ENCODE results near the gene FCGR2B. TPM values are rescaled to one million over a fixed set of nuclear protein-coding genes. Genes with fewer than 3 reads are reported as not detected.
A peak's percentile ranks its signal among the peaks of the same experiment; 100 is the strongest.
"Not testable (repeated sequence)": the region's sequence is repeated elsewhere in the genome, so short reads cannot be mapped to it uniquely, and the experiment has no call there.

Gene FCGR2B
- total RNA-seq (10 to 100 TPM in 1 of 2 donors, 1 to 10 TPM in 1; 8.8 to 24.1 TPM), polyA plus RNA-seq (ENCODE audit: insufficient read length in 6 of 6) (1 to 10 TPM in 1 of 6 donors, under 1 TPM in 5; 0.43 to 1.1 (median 0.62) TPM)
- long read RNA-seq, donor 1: 0 reads
- long read RNA-seq, donor 2, partial matches to known transcripts: 0 of 1 reads
- long read RNA-seq, donor 2, other reads (novel, unspliced or antisense): 0 of 1 reads
- long read RNA-seq, donor 3: 0 reads
- long read RNA-seq, donor 4, partial matches to known transcripts: 0 of 4 reads
- long read RNA-seq, donor 4, other reads (novel, unspliced or antisense): 1 of 4 reads
- long read RNA-seq, donor 5: 0 reads
- long read RNA-seq, donor 6: 0 reads
- long read RNA-seq, donor 7: 0 reads
- long read RNA-seq, donor 8: 0 reads
- long read RNA-seq, donor 9: 0 reads
- long read RNA-seq, donor 10, partial matches to known transcripts: 0 of 3 reads
- long read RNA-seq, donor 10, other reads (novel, unspliced or antisense): 1 of 3 reads
- long read RNA-seq, donor 11: 0 reads
- long read RNA-seq, donor 12: 0 reads

GRCh38 chr1:161662684-161663339 is at the start of gene FCGR2B:
Gene FCGR2B, plus strand, starts transcription at chr1:161663143. Its CDS starts 99 bp downstream, at chr1:161663242.
- H3K4me1 ChIP-seq; H3K27ac ChIP-seq; H3K27me3 ChIP-seq; H3K9me3 ChIP-seq; DNase-seq; intact Hi-C loops (cut with DNase I); H3K4me3 ChIP-seq; H3K36me3 ChIP-seq: not testable (repeated sequence)
- peak; percentile 39 for ATAC-seq

DNA sequence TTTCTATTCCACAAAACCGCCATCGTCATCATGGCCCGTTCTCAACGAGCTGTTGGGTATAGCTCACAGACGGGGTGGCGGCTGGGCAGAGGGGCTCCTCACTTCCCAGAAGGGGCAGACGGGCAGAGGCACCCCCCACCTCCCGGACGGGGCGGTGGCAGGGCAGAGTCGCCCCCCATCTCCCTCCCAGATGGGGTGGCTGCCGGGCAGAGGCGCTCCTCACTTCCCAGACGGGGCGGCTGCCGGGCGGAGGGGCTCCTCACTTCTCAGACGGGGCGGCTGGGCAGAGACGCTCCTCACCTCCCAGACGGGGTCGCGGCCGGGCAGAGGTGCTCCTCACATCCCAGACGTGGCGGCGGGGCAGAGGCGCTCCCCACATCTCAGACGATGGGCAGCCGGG is 46.5 kb upstream of the FCGR2B start:
- intact Hi-C loops (cut with DNase I); H3K9me3 ChIP-seq; ATAC-seq; H3K27ac ChIP-seq; H3K4me1 ChIP-seq; H3K36me3 ChIP-seq; H3K4me3 ChIP-seq: not testable (repeated sequence)
- peak in 1 of 4 donors; percentile 66 for DNase-seq
- H3K27me3 ChIP-seq: peaks cover 0 to 20% of the 10 kb centered on the region in 2 donors

DNA sequence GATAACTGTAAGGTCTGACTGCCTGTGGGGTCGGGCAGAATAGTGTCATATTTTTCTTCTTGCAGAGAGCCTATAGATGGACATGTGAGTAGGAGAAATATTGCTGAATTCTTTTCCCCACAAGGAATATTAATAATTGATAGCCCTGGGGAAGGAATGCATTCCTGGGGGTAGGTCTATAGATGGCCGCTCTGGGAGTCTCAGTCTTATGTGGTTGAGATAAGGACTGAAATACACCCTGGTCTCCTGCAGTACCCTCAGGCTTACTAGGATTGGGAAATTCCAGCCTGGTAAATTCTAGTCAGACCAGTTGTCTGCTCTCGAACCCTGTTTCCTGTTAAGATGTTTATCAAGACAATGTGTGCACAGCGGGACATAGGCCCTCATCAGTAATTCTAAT is 44.4 kb upstream of the FCGR2B start:
- peaks cover 0 to 11% of the 10 kb centered on the region in 2 donors for H3K4me1 ChIP-seq
- H3K27ac ChIP-seq; H3K36me3 ChIP-seq; DNase-seq; ATAC-seq; intact Hi-C loops (cut with DNase I); H3K9me3 ChIP-seq; H3K4me3 ChIP-seq: not testable (repeated sequence)
- H3K27me3 ChIP-seq: peaks cover 0 to 29% of the 10 kb centered on the region in 2 donors

DNA sequence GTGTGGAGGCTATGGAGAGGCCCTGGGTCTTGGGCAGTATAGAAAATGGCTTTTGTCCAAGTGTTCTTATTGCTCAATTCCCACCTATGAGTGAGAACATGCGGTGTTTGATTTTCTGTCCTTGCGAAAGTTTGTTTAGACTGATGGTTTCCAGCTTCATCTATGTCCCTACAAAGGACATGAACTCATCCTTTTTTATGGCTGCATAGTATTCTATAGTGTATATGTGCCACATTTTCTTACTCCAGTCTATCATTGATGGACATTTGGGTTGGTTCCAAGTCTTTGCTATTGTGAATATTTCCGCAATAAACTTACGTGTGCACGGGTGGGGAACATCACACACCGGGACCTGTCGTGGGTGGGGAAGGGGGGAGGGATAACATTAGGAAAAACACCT is 42.5 kb upstream of the FCGR2B start:
- H3K27me3 ChIP-seq: peaks cover 0 to 29% of the 10 kb centered on the region in 2 donors
- DNase-seq; ATAC-seq; H3K36me3 ChIP-seq; H3K9me3 ChIP-seq; H3K4me3 ChIP-seq; H3K27ac ChIP-seq; intact Hi-C loops (cut with DNase I): not testable (repeated sequence)
- peaks cover 0 to 11% of the 10 kb centered on the region in 2 donors for H3K4me1 ChIP-seq

GRCh38 chr1:161621181-161622000 is 41.6 kb upstream of the FCGR2B start:
- Histone ChIP-seq H3K4me1 (peaks cover 0 to 11% of the 10 kb centered on the region in 2 donors), H3K27me3 (peaks cover 0 to 29% of the 10 kb centered on the region in 2 donors), H3K27ac (peak overlapping the region in 1 of 2 donors; percentile 64), H3K4me3 (peak overlapping the region; percentile 25 to 34)
- H3K36me3 ChIP-seq; intact Hi-C loops (cut with DNase I); H3K9me3 ChIP-seq: not testable (repeated sequence)
- peak; percentile 87 for ATAC-seq
- peak; percentile 12 to 80 (median 62) for DNase-seq

DNA sequence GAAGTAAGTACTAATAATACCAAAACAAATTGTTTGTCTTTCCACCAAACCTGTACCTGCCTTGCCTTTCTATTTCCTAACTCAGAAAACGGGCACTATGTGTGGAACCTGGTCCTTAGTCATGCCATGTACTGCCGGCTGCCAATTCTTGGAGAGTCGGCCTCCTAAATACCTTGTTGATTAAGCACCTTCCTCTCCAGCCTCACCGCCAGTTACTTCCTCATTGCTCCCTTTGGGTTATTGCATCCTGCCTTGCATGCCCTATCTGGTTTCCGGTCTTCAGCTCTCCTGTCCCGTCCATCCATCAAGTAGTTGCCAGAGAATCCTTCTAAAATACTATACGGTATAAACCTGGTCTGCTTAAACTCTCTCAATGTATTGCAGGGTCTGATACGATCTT is 40.9 kb upstream of the FCGR2B start:
- DNase-seq; intact Hi-C loops (cut with DNase I); H3K9me3 ChIP-seq; H3K36me3 ChIP-seq: not testable (repeated sequence)
- peak; percentile 59 for ATAC-seq
- Histone ChIP-seq H3K4me1 (peaks cover 0 to 11% of the 10 kb centered on the region in 2 donors), H3K27me3 (peaks cover 0 to 29% of the 10 kb centered on the region in 2 donors), H3K4me3 (peak overlapping the region in 1 of 2 donors; percentile 34), H3K27ac (peak overlapping the region in 1 of 2 donors; percentile 64)

- ATAC-seq; intact Hi-C loops (cut with DNase I); DNase-seq; H3K36me3 ChIP-seq; H3K9me3 ChIP-seq; H3K27ac ChIP-seq; H3K4me3 ChIP-seq: not testable (repeated sequence)
- H3K4me1 ChIP-seq: peaks cover 0 to 11% of the 10 kb centered on the region in 2 donors
- peaks cover 0 to 29% of the 10 kb centered on the region in 2 donors for H3K27me3 ChIP-seq
Measured at GRCh38 chr1:161623401-161624051, 39.4 kb upstream of the FCGR2B start.

DNA sequence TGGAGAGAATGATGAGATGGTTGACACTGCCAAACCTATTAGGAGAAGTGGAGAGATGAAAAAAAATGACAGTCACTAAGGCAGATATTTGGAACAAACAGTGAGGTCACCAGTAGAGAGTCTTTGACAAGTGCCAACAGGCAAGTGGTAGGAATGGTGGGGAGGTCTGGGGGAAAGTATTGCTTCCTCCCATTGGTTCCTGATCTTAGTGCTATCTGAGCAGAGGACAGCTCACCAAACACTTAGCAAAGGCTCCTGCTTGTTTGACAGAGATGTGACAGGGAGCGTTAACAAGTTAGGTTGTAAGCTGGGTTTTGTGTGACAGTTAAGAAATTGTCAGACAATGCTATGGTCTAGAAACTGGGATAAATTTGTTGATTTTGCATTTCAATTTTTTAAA is 38.3 kb upstream of the FCGR2B start:
- DNase-seq; H3K4me3 ChIP-seq; intact Hi-C loops (cut with DNase I); H3K9me3 ChIP-seq; H3K27ac ChIP-seq; H3K36me3 ChIP-seq; ATAC-seq: not testable (repeated sequence)
- H3K27me3 ChIP-seq: peaks cover 0 to 27% of the 10 kb centered on the region in 2 donors
- H3K4me1 ChIP-seq: peaks cover 0 to 11% of the 10 kb centered on the region in 2 donors

- H3K4me1 ChIP-seq; intact Hi-C loops (cut with DNase I); H3K9me3 ChIP-seq; H3K27me3 ChIP-seq; ATAC-seq; DNase-seq; H3K36me3 ChIP-seq: not testable (repeated sequence)
- Histone ChIP-seq H3K27ac (peak overlapping the region in 1 of 2 donors; percentile 64), H3K4me3 (peak overlapping the region in 1 of 2 donors; percentile 17)
Measured at GRCh38 chr1:161626445-161627146, 36.3 kb upstream of the FCGR2B start.

GRCh38 chr1:161630128-161630742 is 32.7 kb upstream of the FCGR2B start:
- H3K9me3 ChIP-seq; DNase-seq; H3K4me1 ChIP-seq; H3K36me3 ChIP-seq; intact Hi-C loops (cut with DNase I); H3K27me3 ChIP-seq; H3K4me3 ChIP-seq: not testable (repeated sequence)
- peak overlapping the region in 1 of 2 donors; percentile 63 for H3K27ac ChIP-seq
- peak; percentile 52 for ATAC-seq
